Activated CD8-positive, alpha-beta memory T cell treated with anti-CD3 and anti-CD28 coated beads, Interleukin-2, amount 50 U/mL, for 24 hours (primary cell): ENCODE results near the gene SLC25A13.
"Not testable (repeated sequence)": the region's sequence is repeated elsewhere in the genome, so short reads cannot be mapped to it uniquely, and the experiment has no call there.

Experiments
- DNase-seq: peaks from one replicate; pipeline ENCODE4 v3.0.0-alpha.2; 2020; ENCODE audit errors: extremely low read depth

The SLC25A13 gene

DNA sequence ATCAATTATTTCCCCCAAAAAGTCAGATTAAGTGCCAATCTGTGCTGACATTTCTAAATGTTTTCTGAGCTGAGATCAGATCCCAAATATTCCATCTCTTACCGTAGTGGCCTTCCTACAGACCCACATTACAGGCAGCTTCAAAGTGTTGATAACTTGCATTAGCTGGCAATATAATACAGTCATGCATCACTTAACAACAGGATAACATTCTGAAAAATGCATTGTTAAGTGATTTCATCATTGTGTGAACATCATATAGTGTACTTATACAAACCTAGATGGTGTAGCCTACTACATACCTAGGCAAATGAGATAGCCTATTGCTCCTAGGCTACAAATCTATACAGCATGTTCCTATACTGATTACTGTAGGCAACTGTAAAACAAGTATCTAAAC lies 22.4 kb downstream of the SLC25A13 start:
- DNase-seq = no peak

GRCh38 chr7:96297876-96298275 lies 24.0 kb downstream of the SLC25A13 start:
- no peak for DNase-seq

GRCh38 chr7:96297446-96297845 lies 24.5 kb downstream of the SLC25A13 start:
- not testable (repeated sequence) for DNase-seq

GRCh38 chr7:96293911-96294310 lies 28.0 kb downstream of the SLC25A13 start:
- not testable (repeated sequence) for DNase-seq

DNA sequence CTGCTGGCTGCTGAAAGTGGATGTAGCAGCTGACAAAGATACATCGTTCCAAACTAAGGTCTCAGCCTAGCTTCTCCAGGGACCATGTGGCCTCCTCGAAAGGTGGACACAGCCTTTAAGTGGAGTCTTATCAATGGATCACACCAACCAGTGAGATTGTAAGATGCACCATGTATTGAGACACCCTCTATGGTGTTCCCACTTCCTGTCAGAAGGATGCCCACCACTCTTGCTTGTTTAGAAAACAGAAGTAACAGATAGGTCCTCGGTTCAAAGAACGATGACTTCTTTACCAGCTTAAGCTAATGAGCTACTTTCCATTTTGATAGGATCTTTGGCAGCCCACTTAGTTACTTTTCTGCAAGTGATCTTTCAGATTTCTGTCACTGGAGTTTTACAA lies 34.3 kb downstream of the SLC25A13 start:
- DNase-seq = no peak

GRCh38 chr7:96287132-96287531 lies 34.8 kb downstream of the SLC25A13 start:
- DNase-seq = no peak

DNA sequence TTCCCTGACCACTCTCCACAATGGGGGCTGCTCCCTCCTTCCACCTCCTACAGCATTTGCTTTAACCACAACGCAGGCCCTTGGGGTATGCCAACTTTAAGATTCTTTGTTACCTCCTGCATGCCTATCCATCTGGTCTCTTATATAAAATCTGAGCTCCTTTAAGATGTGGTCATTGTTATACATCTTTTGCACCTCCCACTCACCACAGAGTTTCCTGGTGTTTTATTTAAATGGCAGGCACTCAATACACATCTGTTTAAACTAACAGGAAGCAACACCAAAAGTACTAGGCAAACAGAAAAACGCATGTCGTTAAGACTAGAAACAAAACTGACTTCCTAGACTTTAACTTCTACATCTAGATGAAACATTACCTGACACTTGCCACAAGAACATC lies 36.3 kb downstream of the SLC25A13 start:
- no peak for DNase-seq

DNA sequence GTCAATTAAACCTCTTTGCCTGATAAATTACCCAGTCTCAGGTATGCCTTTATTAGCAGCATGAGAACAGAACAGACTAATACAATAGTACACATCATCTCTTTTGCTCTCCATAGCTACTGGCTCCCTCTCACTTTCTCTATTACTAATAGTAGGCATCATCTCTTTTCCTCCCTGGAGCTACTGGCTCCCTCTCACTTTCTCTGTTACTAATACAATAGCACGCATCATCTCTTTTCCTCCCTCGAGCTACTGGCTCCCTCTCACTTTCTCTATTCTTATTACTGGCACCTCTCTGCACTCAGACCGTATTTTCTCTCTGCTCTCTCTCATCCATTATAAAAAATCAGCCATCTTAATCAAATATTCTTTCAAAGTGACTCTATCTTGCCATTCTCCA lies 37.1 kb downstream of the SLC25A13 start:
- no peak for DNase-seq

- no peak for DNase-seq
These were observed 37.7 kb downstream of the SLC25A13 start for GRCh38 chr7:96284240-96284639.

GRCh38 chr7:96282835-96283234 lies 39.1 kb downstream of the SLC25A13 start:
- DNase-seq = no peak

DNA sequence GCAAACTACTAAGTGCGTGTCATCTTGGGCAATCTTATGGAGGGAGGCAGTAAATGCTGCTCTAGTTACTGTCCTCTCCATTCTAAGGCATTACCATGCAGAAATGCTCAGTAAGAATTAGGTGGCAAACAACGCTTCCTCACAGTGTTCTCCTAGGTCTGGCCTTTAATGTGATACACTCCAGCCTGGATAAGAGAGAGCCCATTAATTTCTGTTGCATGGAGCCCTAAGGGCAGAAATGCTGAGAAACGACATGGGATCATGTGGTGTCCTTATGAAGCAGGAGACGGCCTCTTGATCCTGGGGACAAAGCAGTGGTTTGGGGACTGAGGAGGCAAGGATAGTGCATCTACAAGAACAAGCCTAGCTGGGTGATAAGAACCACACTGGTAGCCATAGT lies 44.0 kb downstream of the SLC25A13 start:
- no peak for DNase-seq

GRCh38 chr7:96276019-96276418 lies 45.9 kb downstream of the SLC25A13 start:
- DNase-seq = no peak

DNA sequence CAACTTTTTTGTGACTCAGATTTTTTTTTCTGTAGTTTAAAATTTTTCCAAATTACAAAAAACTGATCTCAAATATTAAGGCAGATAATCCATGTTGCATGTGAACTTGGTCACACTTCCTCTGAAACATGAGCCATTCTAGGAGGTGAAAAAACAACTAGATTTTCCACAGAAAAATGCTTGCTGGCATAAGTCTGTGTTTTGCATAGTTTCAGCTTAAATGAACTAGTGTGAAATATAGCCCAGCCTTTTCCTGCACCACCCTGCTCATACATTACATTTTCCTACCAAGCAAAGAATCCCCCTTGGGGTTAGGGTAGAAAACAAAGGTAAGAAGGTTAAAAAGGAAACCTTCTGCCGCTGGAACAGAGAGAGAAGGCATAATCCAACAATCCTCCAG lies 48.2 kb downstream of the SLC25A13 start:
- no peak for DNase-seq

GRCh38 chr7:96269246-96269994 lies 52.5 kb downstream of the SLC25A13 start:
- DNase-seq = no peak

GRCh38 chr7:96266580-96266979 lies 55.3 kb downstream of the SLC25A13 start:
- no peak for DNase-seq

DNA sequence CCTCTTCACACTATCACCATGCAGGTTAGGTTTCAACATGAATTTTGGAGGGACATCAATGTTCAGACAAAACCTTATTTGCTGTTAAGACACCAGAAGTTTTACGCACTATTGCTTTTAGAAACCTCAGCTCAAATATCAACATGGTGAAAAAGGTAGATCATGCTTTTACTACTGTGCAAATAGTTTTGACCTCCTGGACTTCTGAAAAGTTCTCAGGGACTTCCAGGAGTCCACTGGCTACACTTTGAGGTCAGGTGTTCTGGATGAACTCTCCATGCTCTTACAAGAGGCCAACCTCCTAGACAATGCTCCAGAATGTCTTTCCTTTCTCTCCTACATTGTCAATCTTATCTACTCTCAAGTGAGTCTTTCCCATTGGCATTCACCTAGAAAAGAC lies 55.9 kb downstream of the SLC25A13 start:
- DNase-seq = no peak

- no peak for DNase-seq
These were observed 67.9 kb downstream of the SLC25A13 start for GRCh38 chr7:96253964-96254363.

DNA sequence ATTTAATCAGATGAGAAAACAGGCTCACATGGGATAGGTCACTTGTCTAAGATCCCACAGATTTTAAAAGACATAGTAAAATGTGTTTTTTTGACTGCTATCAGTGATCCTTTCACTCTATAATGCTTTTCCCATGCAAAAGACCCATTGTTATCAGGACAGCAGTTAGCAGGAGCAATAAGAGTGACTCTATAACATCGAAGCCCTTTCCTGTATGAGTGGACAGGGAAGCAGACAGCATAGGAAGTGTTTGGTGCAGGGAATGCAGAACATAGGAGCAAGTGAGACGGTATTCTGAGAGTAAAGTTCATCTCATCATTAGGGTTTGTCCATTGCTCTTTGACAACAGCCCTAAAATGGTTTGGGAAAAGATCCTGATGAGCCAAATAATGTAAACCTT lies 68.5 kb downstream of the SLC25A13 start:
- DNase-seq = no peak

- DNase-seq = no peak
These were observed 71.0 kb downstream of the SLC25A13 start for GRCh38 chr7:96250776-96251361.

GRCh38 chr7:96248405-96248804 lies 73.5 kb downstream of the SLC25A13 start:
- DNase-seq = no peak

GRCh38 chr7:96246919-96247318 lies 75.0 kb downstream of the SLC25A13 start:
- DNase-seq = no peak

- DNase-seq = no peak
These were observed 77.0 kb downstream of the SLC25A13 start for GRCh38 chr7:96244992-96245292.

DNA sequence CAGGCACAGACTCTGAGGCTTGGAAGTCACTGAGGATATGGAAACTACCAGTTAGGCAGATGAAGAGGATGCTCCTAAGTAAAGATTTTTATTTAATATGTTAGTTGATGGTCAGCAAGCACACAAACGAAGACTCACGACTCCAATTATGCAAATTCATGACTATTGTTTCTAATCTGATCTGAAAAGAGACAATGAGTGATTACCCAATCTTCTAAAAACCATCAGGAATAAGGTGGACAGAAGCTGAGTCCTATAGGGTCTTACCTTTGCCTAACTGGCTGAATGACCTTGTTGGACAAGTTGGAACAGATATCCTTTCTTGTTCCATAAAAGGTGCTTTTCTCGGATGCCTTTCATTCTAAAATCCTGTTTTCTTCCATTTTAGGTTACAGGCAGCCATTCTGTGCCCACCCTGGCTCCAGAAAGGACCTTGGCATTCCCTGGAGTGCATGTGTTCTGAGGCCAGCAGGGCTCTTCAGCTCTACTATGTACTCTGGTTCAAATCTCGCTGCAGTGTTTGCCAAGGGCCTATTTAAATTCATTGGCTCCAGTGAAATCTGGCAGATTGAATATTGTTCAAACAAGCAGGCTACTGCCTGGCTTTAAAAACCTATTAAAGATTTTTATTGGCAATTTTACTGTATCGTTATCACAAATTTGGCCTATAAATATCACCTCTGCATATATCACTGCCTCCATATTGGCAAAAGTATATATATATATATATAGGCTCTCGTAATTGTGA lies 77.5 kb downstream of the SLC25A13 start:
- DNase-seq = no peak
